Spleen (tissue), 7 donors: Measurements from ENCODE around the gene DTNBP1.

ENCODE experiments used
- CTCF ChIP-seq, 11 experiments: fragments of 200-600 bp in 7 of 11; fragments of 450-650 bp in 4 of 11; sonication (generic) in 4 of 11; IDR thresholded peaks in 8 of 11; conservative IDR thresholded peaks in 3 of 11; 1 replicate in 7 of 11; 2 replicates in 4 of 11; pipeline versions ENCODE4 v1.4.0 to v1.8.0; 2016 to 2021; ENCODE audit warnings: antibody characterized with exemption in 11 of 11, inconsistent platforms in 4 of 11, mild to moderate bottlenecking in 1 of 11
- POLR2A ChIP-seq, 3 donors: fragments of 450-650 bp; IDR thresholded peaks; one replicate each; pipeline ENCODE4 v1.5.1; 2017; ENCODE audit warnings: antibody characterized with exemption in 3 of 3, mild to moderate bottlenecking in 1 of 3
- POLR2AphosphoS5 ChIP-seq, 3 donors: sonication (generic); formaldehyde crosslinking; IDR thresholded peaks; one replicate each; pipeline ENCODE4 v1.5.1; 2017; ENCODE audit warnings: antibody characterized with exemption in 3 of 3
- donor health status: DM: no; HTN: no; CAD: no; lungs with moderate emphysema.
- donor health status: DM: no; HTN: no; CAD: no.
- donor health status: DM: no; HTN: no; CAD: no.

GRCh38 chr6:15614277-15614676 lies 48.6 kb downstream of the DTNBP1 start:
- TF ChIP-seq CTCF (IDR thresholded peaks at IDR 0.05 in 8 of 11, conservative IDR thresholded peaks at IDR 0.05 in 3 of 11) (no peak), POLR2AphosphoS5 (IDR thresholded peaks at IDR 0.05) (no peak), POLR2A (IDR thresholded peaks at IDR 0.05) (no peak)
